Dermis blood vessel endothelial cell (primary cell): ENCODE results near the gene ADNP. TPM values are rescaled to one million over a fixed set of nuclear protein-coding genes. Genes with fewer than 3 reads are reported as not detected.
"Not testable (repeated sequence)": the region's sequence is repeated elsewhere in the genome, so short reads cannot be mapped to it uniquely, and the experiment has no call there.

Source experiments
- DNase-seq: peaks from one replicate; pipeline ENCODE4 v3.0.0; 2010
- total RNA-seq: library from RNA; depleted of rRNA; stranded (reverse); fragments of >200 nt; gene quantifications from 2 replicates; pipeline ENCODE4 v1.2.3, GENCODE V29; 2014

Gene ADNP
- total RNA-seq, 1 donor from 2014 or later, result 28.8 TPM

DNA sequence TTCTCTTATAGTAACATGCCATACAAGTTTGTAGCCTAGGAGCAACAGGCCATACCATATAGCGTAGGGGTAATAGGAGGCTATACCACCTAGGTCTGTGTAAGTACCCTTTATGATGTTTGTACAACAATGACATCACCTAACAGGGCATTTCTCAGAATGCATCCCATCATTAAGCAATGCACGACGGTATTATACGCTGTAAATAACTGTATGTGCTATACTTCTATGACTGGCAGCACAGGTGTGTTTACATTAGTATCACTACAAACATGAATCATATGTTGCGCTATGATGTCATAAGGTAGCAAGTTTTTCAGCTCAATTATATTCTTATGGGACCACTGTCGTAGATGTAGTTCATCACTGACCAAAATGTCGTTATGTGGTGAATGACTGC is 31.0 kb downstream of the ADNP start:
- DNase-seq, result no peak

DNA sequence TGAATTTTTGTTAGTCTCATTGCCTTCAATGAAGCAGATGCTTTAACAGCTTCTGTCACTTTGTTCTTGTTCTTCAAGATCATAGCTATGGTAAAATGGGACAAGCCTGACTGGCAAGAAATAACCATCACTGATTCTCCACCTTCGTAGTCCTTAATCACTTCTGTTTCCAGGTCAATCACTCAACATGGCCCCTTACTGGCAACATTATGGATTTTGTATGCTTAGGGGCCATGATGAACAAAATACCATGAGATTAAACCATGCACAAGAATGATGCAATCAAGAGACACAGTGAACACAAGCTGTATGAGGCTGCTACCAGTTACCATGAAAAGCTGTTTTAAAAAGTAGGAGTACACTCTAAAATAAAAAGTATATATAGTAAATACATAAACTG is 32.8 kb downstream of the ADNP start:
- DNase-seq, result no peak

DNA sequence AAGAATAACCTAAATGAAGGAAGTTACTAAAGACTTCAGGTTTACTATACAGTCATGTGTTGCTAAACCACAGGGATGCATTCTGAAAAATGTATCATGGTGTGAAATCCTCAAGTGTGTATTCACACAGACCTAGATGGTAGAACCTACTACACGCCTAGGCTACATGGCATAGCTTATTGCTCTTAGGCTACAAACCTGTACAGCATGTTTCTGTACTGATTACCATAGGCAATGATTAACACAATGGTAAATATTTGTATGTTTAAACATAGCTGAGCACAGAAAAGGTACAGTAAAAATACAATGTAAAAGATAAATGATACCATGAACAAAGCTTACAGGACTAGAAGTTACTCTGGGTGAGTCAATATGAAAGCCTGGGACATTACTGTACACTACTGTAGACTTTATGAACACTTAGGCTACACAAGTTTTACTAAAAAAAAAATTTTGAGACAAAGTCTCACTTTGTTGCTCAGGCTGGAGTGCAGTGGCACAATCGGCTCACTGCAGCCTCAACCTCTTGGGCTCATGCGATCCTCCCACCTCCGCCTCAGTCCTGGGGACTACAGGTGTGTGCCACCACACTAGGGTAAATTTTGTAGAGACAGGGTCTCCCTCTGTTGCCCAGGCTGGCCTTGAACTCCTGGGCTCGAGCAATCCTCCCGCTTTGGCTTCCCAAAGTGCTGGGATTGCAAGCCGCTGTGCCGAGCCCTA is 36.0 kb downstream of the ADNP start:
- no peak for DNase-seq

GRCh38 chr20:50893620-50894019 is 37.6 kb downstream of the ADNP start:
- no peak for DNase-seq

GRCh38 chr20:50892394-50892793 is 38.8 kb downstream of the ADNP start:
- DNase-seq, result no peak

DNA sequence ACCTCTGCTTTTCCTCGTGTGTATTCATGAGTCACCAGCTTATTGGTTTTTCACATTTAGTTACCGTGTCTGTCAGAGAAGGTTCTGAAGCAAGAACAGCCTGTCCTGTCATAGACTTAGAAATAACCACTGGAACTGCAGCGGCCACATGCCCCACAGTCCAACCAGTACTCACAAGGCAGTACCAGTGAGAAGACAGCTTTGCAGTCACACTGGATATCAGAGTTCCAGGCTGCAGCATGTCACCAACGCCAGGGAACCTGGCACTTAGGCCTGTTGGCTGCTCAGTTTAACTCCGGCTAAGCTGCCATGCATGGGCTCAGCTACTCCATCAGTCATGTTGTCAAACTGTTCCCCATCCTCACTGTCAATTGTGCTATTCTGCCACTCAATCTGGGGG is 40.1 kb downstream of the ADNP start:
- no peak for DNase-seq

DNA sequence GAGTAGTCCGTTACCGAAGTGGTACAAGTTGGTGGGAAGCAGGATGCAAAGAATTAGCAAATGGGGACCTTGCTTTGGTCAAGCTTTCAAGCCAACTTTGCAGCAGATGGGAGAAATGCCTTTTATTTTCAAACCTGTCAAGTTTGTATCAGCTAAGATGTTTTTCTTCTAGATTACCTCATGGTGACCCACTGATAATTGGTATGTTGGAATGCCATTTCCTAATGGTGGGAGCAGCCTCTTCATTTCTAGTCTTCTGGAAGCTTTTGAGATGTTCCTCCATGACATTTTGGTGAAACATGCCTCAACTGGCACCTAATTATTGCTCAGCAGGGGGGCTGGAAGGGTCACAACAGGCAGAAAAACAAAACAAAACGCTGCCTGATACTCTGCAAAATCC is 43.7 kb downstream of the ADNP start:
- no peak for DNase-seq

GRCh38 chr20:50886184-50886790 is 45.0 kb downstream of the ADNP start:
- DNase-seq, result no peak

- no peak for DNase-seq
Measured at GRCh38 chr20:50885781-50886180, 45.5 kb downstream of the ADNP start.

DNA sequence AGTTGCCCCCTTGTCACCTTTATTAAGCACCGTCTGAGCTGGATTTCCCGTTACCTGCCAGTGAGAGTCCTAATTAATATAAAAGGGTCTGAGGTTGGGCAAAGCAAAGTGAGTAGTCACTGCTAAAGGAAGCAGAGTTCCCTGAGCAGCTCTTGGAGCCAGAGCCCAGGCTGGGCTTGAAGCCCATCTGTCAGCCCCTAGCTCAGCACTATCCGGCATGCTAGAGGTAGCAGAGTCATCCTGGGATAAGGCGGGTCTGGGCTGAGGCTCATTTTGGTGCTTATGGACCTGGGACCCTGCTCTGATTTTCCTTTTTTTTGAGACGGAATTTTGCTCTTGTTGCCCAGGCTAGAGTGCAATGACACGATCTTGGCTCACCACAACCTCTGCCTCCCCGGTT is 46.2 kb downstream of the ADNP start:
- no peak for DNase-seq

GRCh38 chr20:50883856-50884255 is 47.4 kb downstream of the ADNP start:
- no peak for DNase-seq

GRCh38 chr20:50881759-50882424 is 49.3 kb downstream of the ADNP start:
- not testable (repeated sequence) for DNase-seq

- DNase-seq, result no peak
Measured at GRCh38 chr20:50879649-50880550, 51.3 kb downstream of the ADNP start.

DNA sequence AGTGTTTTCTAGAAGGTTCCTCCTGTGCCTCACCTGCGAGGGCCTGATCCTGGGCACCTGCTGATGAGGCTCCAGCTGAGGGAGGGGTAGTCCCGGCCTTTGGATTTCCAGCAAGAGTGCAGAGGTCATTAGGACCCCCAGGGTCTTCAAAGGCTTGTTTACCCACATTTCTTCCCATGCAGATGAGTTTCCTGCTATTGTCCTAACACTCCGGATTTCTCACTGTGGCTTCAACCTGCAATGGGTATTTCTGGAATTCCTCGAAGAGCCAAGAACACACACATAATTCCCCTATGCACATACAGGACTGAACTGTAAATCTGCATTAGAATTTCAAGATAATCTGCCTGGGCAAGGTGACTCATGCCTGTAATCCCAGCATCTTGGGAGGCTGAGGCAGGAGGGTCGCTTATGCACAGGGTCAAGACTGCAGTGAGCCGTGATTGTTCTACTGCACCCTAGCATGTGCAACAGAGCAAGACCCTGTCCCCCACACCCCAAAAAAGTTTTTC is 53.9 kb downstream of the ADNP start:
- DNase-seq, result peak; percentile 12

- DNase-seq, result no peak
Measured at GRCh38 chr20:50876816-50877215, 54.4 kb downstream of the ADNP start.

- no peak for DNase-seq
Measured at GRCh38 chr20:50876063-50876685, 55.1 kb downstream of the ADNP start.

GRCh38 chr20:50874758-50875665 is 56.2 kb downstream of the ADNP start:
- DNase-seq, result no peak

DNA sequence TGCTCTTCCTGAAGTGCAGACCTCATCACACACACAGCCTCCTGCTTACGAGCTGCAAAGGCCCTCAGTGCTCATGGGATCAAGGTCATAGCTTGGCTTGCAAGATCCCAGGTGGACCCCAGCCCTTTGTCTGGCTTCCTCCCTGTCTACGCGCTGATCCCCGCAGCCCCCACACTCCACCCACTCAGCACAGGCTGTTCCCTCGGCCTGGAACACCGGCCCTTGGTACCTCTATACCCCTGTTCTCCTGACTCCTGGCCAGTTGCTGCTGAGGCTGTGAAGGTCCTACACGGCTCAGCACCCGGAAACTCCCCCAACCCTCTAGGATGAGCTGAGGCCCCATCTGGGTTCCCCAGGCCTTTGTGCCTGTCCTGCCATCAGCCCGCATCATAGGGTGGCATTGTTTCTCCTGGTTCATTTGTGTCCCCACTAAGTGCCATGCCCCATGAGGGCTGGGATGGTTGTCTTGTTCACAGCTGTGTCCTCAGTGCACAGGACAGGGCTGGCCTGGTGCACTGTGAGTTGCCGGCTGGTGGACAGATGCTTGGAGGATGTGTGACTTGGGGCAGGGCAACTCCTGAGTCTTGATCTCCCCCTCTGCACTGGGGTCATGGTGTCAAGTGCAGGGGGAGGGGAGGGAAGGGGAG is 57.0 kb downstream of the ADNP start:
- DNase-seq, result no peak

- no peak for DNase-seq
Measured at GRCh38 chr20:50873585-50873984, 57.7 kb downstream of the ADNP start.

- peak; percentile 68 for DNase-seq
Measured at GRCh38 chr20:50872560-50873425, 58.4 kb downstream of the ADNP start.
